Neuronal stem cell (in vitro differentiated cells): ENCODE results near the gene ARHGAP24.

ENCODE experiments used
- DNase-seq: peaks from one replicate; pipeline ENCODE4 v3.0.0-alpha.2; 2013; ENCODE audit warnings: low spot score
- H2AFZ ChIP-seq: one replicate; pipeline ENCODE4 v1.6.1; 2013; ENCODE audit warnings: mild to moderate bottlenecking, low read length, inconsistent platforms
- H2AK5ac ChIP-seq: 2 replicates; pipeline ENCODE4 v1.6.1; 2013; ENCODE audit warnings: low read depth, mild to moderate bottlenecking, inconsistent platforms, low read length, moderate library complexity, mixed read lengths
- H2BK120ac ChIP-seq: 2 replicates; pipeline ENCODE4 v1.6.1; 2013; ENCODE audit warnings: low read depth, mild to moderate bottlenecking, inconsistent platforms, low read length, moderate library complexity, mixed read lengths
- H2BK12ac ChIP-seq: one replicate; pipeline ENCODE4 v1.6.1; 2013; ENCODE audit warnings: low read length, inconsistent platforms
- H2BK15ac ChIP-seq: 2 replicates; pipeline ENCODE4 v1.6.1; 2013; ENCODE audit warnings: mild to moderate bottlenecking, low read length, inconsistent platforms, mixed read lengths
- H2BK5ac ChIP-seq: one replicate; pipeline ENCODE4 v1.6.1; 2013; ENCODE audit warnings: inconsistent platforms, mild to moderate bottlenecking, low read length, moderate library complexity
- H3K14ac ChIP-seq: one replicate; pipeline ENCODE4 v1.6.1; 2013; ENCODE audit warnings: low read length, inconsistent platforms
- H3K18ac ChIP-seq: 2 replicates; pipeline ENCODE4 v1.6.1; 2013; ENCODE audit warnings: low read length, inconsistent platforms
- H3K23ac ChIP-seq: 2 replicates; pipeline ENCODE4 v1.6.1; 2013; ENCODE audit warnings: low read depth, mild to moderate bottlenecking, mixed read lengths, low read length, inconsistent platforms; ENCODE audit not compliant: poor library complexity
- H3K27ac ChIP-seq: replicated peaks from 3 replicates; pipeline ENCODE4 v1.5.1; 2013; ENCODE audit warnings: low read length, inconsistent platforms
- H3K27me3 ChIP-seq, 3 experiments: 2 replicates each; pipeline ENCODE4 v1.6.1; 2013; ENCODE audit warnings: low read length in 3 of 3, mild to moderate bottlenecking in 2 of 3, inconsistent platforms in 1 of 3, low read depth in 1 of 3, mixed read lengths in 1 of 3, moderate library complexity in 1 of 3; ENCODE audit not compliant: control insufficient read depth in 3 of 3, insufficient read depth in 3 of 3
- H3K36me3 ChIP-seq, 2 donors: replicated peaks in 1 of 2; 2 replicates each; pipeline ENCODE4 v1.6.1; 2013; ENCODE audit warnings: low read length in 2 of 2; ENCODE audit not compliant: control insufficient read depth in 2 of 2, insufficient read depth in 2 of 2
- H3K4ac ChIP-seq: 2 replicates; pipeline ENCODE4 v1.6.1; 2013; ENCODE audit warnings: inconsistent platforms, mild to moderate bottlenecking, low read length, moderate library complexity
- H3K4me1 ChIP-seq, 2 donors: 1 replicate in 1 of 2; 2 replicates in 1 of 2; pipeline ENCODE4 v1.6.1; 2013; ENCODE audit warnings: low read length in 2 of 2, low read depth in 1 of 2; ENCODE audit not compliant: control insufficient read depth in 2 of 2, insufficient read depth in 1 of 2
- H3K4me2 ChIP-seq: one replicate; pipeline ENCODE4 v1.6.1; 2013; ENCODE audit warnings: mild to moderate bottlenecking, low read length, inconsistent platforms; ENCODE audit not compliant: insufficient read depth, poor library complexity, severe bottlenecking
- H3K4me3 ChIP-seq, 2 donors: 2 replicates each; pipeline ENCODE4 v1.5.1; 2013; ENCODE audit warnings: low read length in 2 of 2, mild to moderate bottlenecking in 2 of 2, inconsistent platforms in 1 of 2, moderate library complexity in 1 of 2
- H3K79me1 ChIP-seq: one replicate; pipeline ENCODE4 v1.6.1; 2013; ENCODE audit warnings: low read depth, mild to moderate bottlenecking, inconsistent platforms, low read length, moderate library complexity
- H3K9ac ChIP-seq: one replicate; pipeline ENCODE4 v1.6.1; 2013; ENCODE audit warnings: mild to moderate bottlenecking, low read depth, low read length, inconsistent platforms; ENCODE audit not compliant: poor library complexity
- H3K9me3 ChIP-seq, 2 donors: replicated peaks in 1 of 2; 2 replicates each; pipeline versions ENCODE3 to v1.6.1; 2013; ENCODE audit warnings: low read length in 2 of 2, mild to moderate bottlenecking in 2 of 2, inconsistent platforms in 1 of 2, low read depth in 1 of 2, mixed read lengths in 1 of 2, moderate library complexity in 1 of 2; ENCODE audit not compliant: control insufficient read depth in 2 of 2, insufficient read depth in 1 of 2
- H4K8ac ChIP-seq: one replicate; pipeline ENCODE4 v1.6.1; 2013; ENCODE audit warnings: low read depth, mild to moderate bottlenecking, inconsistent platforms, low read length, moderate library complexity
- H4K91ac ChIP-seq: one replicate; pipeline ENCODE4 v1.6.1; 2013; ENCODE audit warnings: low read length, low read depth, mild to moderate bottlenecking, inconsistent platforms; ENCODE audit not compliant: poor library complexity
- WGBS, 2 donors: extraction: QIAGEN DNeasy Blood & Tissue Kit; methylation state at CpG; one replicate each; pipeline ENCODE4 v1.1.7; 2013; ENCODE audit warnings: missing lambda C conversion rate in 2 of 2, mixed read lengths in 1 of 2; ENCODE audit not compliant: insufficient read length in 2 of 2, insufficient replicate concordance in 1 of 2; ENCODE audit errors: extremely low coverage in 2 of 2; 5-methylcytosine and 5-hydroxymethylcytosine counted together

The ARHGAP24 gene

GRCh38 chr4:85788604-85789003, 313.7 kb downstream of the ARHGAP24 start:
- Histone ChIP-seq H3K4me1 (peaks cover 0 to 2% of the 10 kb centered on the region in 2 donors), H3K9ac (no peak overlapping the region), H3K23ac (no peak overlapping the region), H3K4me3 (no peak overlapping the region), H3K27me3 (no peaks in the 10 kb centered on the region), H2AFZ (no peak overlapping the region), H4K8ac (no peak overlapping the region), H2BK120ac (no peak overlapping the region), H4K91ac (no peak overlapping the region), H3K36me3 (no peaks in the 10 kb centered on the region), H2BK5ac (no peak overlapping the region), H3K14ac (no peak overlapping the region), H2AK5ac (no peak overlapping the region), H3K9me3 (no peaks in the 10 kb centered on the region), H2BK12ac (no peak overlapping the region), H3K18ac (no peak overlapping the region), H3K27ac (no peak overlapping the region), H3K4me2 (no peak overlapping the region), H3K79me1 (no peaks in the 10 kb centered on the region), H2BK15ac (no peak overlapping the region), H3K4ac (no peak overlapping the region)
- WGBS, 2 donors = no CpG with 5 or more reads among the region's 2 CpGs
- DNase-seq = no peak

DNA sequence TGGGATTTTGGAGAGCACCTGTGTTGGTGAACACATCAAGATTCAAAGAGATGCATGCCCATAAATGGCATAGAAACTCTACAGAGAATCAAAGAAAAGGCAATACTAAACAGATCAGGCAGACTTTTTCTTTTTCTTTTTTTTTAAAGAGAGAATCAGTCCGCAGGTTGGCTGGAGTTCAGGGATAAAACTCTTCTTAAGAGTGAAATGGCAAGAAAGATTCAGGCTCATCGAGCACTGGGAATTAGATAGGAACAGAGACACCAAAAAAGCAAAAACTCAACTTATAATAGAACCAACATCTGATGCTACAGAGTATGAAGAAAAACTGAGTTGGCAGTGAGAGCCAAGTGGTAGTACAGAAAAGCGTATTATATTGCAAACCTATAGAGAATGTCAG, 314.3 kb downstream of the ARHGAP24 start:
- H3K4me1 ChIP-seq = peaks cover 0 to 2% of the 10 kb centered on the region in 2 donors
- H3K18ac ChIP-seq = no peak overlapping the region
- no peak overlapping the region for H3K9ac ChIP-seq
- H2BK120ac ChIP-seq = no peak overlapping the region
- H4K91ac ChIP-seq = no peak overlapping the region
- H4K8ac ChIP-seq = no peak overlapping the region
- H3K23ac ChIP-seq = no peak overlapping the region
- no peak for DNase-seq
- H2BK15ac ChIP-seq = no peak overlapping the region
- H3K79me1 ChIP-seq = no peaks in the 10 kb centered on the region
- H3K36me3 ChIP-seq = no peaks in the 10 kb centered on the region
- no peak overlapping the region for H3K14ac ChIP-seq
- no peaks in the 10 kb centered on the region for H3K27me3 ChIP-seq
- H2BK5ac ChIP-seq = no peak overlapping the region
- H3K4me2 ChIP-seq = no peak overlapping the region
- H3K4ac ChIP-seq = no peak overlapping the region
- H2AK5ac ChIP-seq = no peak overlapping the region
- WGBS, 2 donors = no CpG with 5 or more reads among the region's 3 CpGs
- H2BK12ac ChIP-seq = no peak overlapping the region
- no peak overlapping the region for H2AFZ ChIP-seq
- H3K4me3 ChIP-seq = no peak overlapping the region
- no peaks in the 10 kb centered on the region for H3K9me3 ChIP-seq
- no peak overlapping the region for H3K27ac ChIP-seq

GRCh38 chr4:85790582-85790981, 315.6 kb downstream of the ARHGAP24 start:
- Histone ChIP-seq H3K27me3 (no peaks in the 10 kb centered on the region), H3K4me3 (no peak overlapping the region), H3K23ac (no peak overlapping the region), H3K4me2 (no peak overlapping the region), H3K9ac (no peak overlapping the region), H4K91ac (no peak overlapping the region), H3K36me3 (no peaks in the 10 kb centered on the region), H3K9me3 (no peaks in the 10 kb centered on the region), H4K8ac (no peak overlapping the region), H2BK12ac (no peak overlapping the region), H3K14ac (no peak overlapping the region), H2AK5ac (no peak overlapping the region), H3K18ac (no peak overlapping the region), H3K4ac (no peak overlapping the region), H3K27ac (no peak overlapping the region), H2AFZ (no peak overlapping the region), H2BK5ac (no peak overlapping the region), H2BK120ac (no peak overlapping the region), H3K4me1 (no peaks in the 10 kb centered on the region), H3K79me1 (no peaks in the 10 kb centered on the region), H2BK15ac (no peak overlapping the region)
- DNase-seq = no peak

DNA sequence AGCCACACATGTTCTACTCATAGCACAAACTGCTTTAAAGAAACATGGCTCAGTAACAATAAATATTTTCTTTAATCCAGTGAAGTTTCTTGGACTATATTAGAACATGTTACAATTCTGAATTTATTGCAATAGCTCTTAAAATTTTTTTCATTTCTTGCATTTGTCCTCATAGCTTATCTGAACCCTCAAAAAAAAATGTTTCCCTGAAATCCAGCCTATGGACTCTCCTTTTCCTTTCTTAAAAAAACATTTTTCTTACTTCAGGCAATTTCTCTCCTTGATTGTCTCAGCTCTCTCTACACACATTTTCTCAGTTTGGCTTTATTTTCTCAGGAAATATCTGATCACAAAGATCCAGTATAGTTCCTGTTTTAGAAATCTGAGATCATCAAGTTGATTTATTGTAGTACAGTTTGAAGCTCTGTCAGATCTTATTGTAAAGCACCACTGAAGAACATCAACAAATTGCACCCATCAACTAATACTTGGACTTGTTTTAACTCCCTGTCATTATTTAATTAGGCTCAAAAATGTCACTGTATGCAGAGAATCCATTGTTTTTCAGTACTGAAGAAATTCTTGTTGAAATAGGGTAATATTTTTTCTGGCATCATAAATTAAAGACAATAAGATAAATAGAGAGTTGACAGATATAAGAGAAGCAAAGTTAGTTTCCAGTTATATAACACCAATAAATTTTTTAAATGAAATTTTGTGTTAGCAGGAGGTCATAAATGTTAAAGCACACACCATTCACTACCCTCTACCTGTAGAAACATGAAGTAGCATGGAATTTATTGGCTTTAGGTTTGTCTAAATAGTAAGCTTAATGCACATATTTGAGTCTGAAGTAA, 317.7 kb downstream of the ARHGAP24 start:
- no peak overlapping the region for H3K4me2 ChIP-seq
- H3K4me1 ChIP-seq = no peaks in the 10 kb centered on the region
- H3K9ac ChIP-seq = no peak overlapping the region
- no peak overlapping the region for H2BK15ac ChIP-seq
- H3K27me3 ChIP-seq = no peaks in the 10 kb centered on the region
- H4K91ac ChIP-seq = no peak overlapping the region
- no peaks in the 10 kb centered on the region for H3K79me1 ChIP-seq
- no peak overlapping the region for H3K4ac ChIP-seq
- H2AK5ac ChIP-seq = no peak overlapping the region
- H3K23ac ChIP-seq = no peak overlapping the region
- H2BK12ac ChIP-seq = no peak overlapping the region
- no peak overlapping the region for H3K4me3 ChIP-seq
- no peak overlapping the region for H3K18ac ChIP-seq
- H3K27ac ChIP-seq = no peak overlapping the region
- no peak for DNase-seq
- no peak overlapping the region for H3K14ac ChIP-seq
- H2BK120ac ChIP-seq = no peak overlapping the region
- no peaks in the 10 kb centered on the region for H3K36me3 ChIP-seq
- H2AFZ ChIP-seq = no peak overlapping the region
- no peaks in the 10 kb centered on the region for H3K9me3 ChIP-seq
- H2BK5ac ChIP-seq = no peak overlapping the region
- H4K8ac ChIP-seq = no peak overlapping the region
